Endothelial cell of umbilical vein (primary cell): ENCODE results near the gene DNAH10. TPM values are rescaled to one million over a fixed set of nuclear protein-coding genes. Genes with fewer than 3 reads are reported as not detected.
A peak's percentile ranks its signal among the peaks of the same experiment; 100 is the strongest.

Experiments used
- BruUV-seq: library from RNA; stranded (reverse); fragments of 400-500 nt; replicated peaks from 2 replicates; lab custom pipeline; 2021; lab: Mats Ljungman, UMichigan
- CTCF ChIA-PET: fragments of 300-600, 350-600 bp; sonication (Branson Sonifier 250); formaldehyde crosslinking; loops from one replicate; lab custom pipeline; 2021; ENCODE audit warnings: antibody characterized with exemption, inconsistent platforms; lab: Charles Lee
- POLR2A ChIA-PET: fragments of 300-600, 350-600 bp; sonication (Branson Sonifier 250); formaldehyde crosslinking; loops from one replicate; lab custom pipeline; 2021; ENCODE audit warnings: antibody characterized with exemption, inconsistent platforms; lab: Charles Lee
- DNase-seq: peaks from one replicate; pipeline ENCODE4 v3.0.0-alpha.2; 2011; ENCODE audit warnings: low read depth, low spot score
- FAIRE-seq: peaks from 2 replicates; lab custom pipeline; 2011; peaks lifted over from hg19 to GRCh38; lab: Jason Lieb, UNC
- H2AFZ ChIP-seq: 2 replicates; pipeline ENCODE4 v1.6.0; 2012; ENCODE audit warnings: low read depth, low read length, control low read depth, inconsistent platforms
- H3K27ac ChIP-seq: 2 replicates; pipeline ENCODE4 v1.5.1; 2011; ENCODE audit warnings: low read depth, mild to moderate bottlenecking, control low read depth, low read length, moderate library complexity; ENCODE audit not compliant: insufficient read depth
- H3K27me3 ChIP-seq, 2 experiments: 2 replicates each; pipeline versions ENCODE4 v1.6.0 to v1.6.1; 2011; ENCODE audit warnings: low read length in 2 of 2, mixed read lengths in 1 of 2; ENCODE audit not compliant: control insufficient read depth in 2 of 2, insufficient read depth in 2 of 2
- H3K36me3 ChIP-seq, 2 experiments: 2 replicates in 1 of 2; 3 replicates in 1 of 2; pipeline ENCODE4 v1.5.1; 2011; ENCODE audit warnings: low read length in 2 of 2, mild to moderate bottlenecking in 1 of 2, moderate library complexity in 1 of 2; ENCODE audit not compliant: control insufficient read depth in 2 of 2, insufficient read depth in 2 of 2; ENCODE audit errors: extremely low read depth in 1 of 2
- H3K4me1 ChIP-seq: 3 replicates; pipeline ENCODE4 v1.5.1; 2011; ENCODE audit warnings: mild to moderate bottlenecking, low read length; ENCODE audit not compliant: control insufficient read depth, insufficient read depth; ENCODE audit errors: extremely low read depth
- H3K4me2 ChIP-seq: 2 replicates; pipeline ENCODE4 v1.6.1; 2011; ENCODE audit warnings: low read length, control low read depth, mixed read lengths; ENCODE audit not compliant: insufficient read depth
- H3K4me3 ChIP-seq, 3 experiments: fragments of 200-600 bp in 1 of 3; sonication (generic), shearing (Covaris generic) in 1 of 3; replicated peaks in 1 of 3; 2 replicates each; pipeline ENCODE4 v1.5.1; 2011 to 2016; ENCODE audit warnings: control low read depth in 3 of 3, low read length in 3 of 3, mild to moderate bottlenecking in 2 of 3, inconsistent platforms in 1 of 3, low read depth in 1 of 3, moderate library complexity in 1 of 3; ENCODE audit not compliant: insufficient read depth in 1 of 3
- H3K79me2 ChIP-seq: 2 replicates; pipeline ENCODE4 v1.6.0; 2012; ENCODE audit warnings: low read length, inconsistent platforms; ENCODE audit not compliant: control insufficient read depth, insufficient read depth
- H3K9ac ChIP-seq: replicated peaks from 2 replicates; pipeline ENCODE3; 2011; ENCODE audit warnings: low read length, control low read depth; ENCODE audit not compliant: insufficient read depth; ENCODE audit errors: extremely low read depth
- H3K9me1 ChIP-seq: replicated peaks from 3 replicates; pipeline ENCODE4 v1.6.0; 2011; ENCODE audit warnings: mild to moderate bottlenecking, low read length; ENCODE audit not compliant: control insufficient read depth, insufficient read depth; ENCODE audit errors: extremely low read depth
- H3K9me3 ChIP-seq: replicated peaks from 2 replicates; pipeline ENCODE4 v1.5.1; 2012; ENCODE audit warnings: low read length, inconsistent platforms; ENCODE audit not compliant: control insufficient read depth, insufficient read depth
- H4K20me1 ChIP-seq: replicated peaks from 2 replicates; pipeline ENCODE3; 2011; ENCODE audit warnings: mild to moderate bottlenecking, low read length; ENCODE audit not compliant: control insufficient read depth, insufficient read depth; ENCODE audit errors: extremely low read depth
- CTCF ChIP-seq, 2 donors: IDR thresholded peaks; 1 replicate in 1 of 2; 2 replicates in 1 of 2; pipeline ENCODE4 v1.5.1; 2011; ENCODE audit warnings: low read length in 2 of 2, mild to moderate bottlenecking in 2 of 2, moderate library complexity in 2 of 2, control low read depth in 1 of 2, inconsistent platforms in 1 of 2, low read depth in 1 of 2; ENCODE audit not compliant: insufficient read depth in 1 of 2; ENCODE audit errors: extremely low read depth in 1 of 2
- EZH2 ChIP-seq: IDR thresholded peaks from 2 replicates; pipeline ENCODE4 v1.6.1; 2012; ENCODE audit warnings: borderline replicate concordance, low read depth, mild to moderate bottlenecking, moderate library complexity, low read length, inconsistent platforms; ENCODE audit not compliant: severe bottlenecking
- FOS ChIP-seq: IDR thresholded peaks from 2 replicates; pipeline ENCODE4 v1.6.1; 2011; ENCODE audit warnings: mild to moderate bottlenecking, low read length, moderate library complexity, borderline replicate concordance; ENCODE audit not compliant: insufficient read depth
- GATA2 ChIP-seq: IDR thresholded peaks from 2 replicates; pipeline ENCODE4 v1.7.0; 2011; ENCODE audit warnings: low read depth, mild to moderate bottlenecking, moderate library complexity, mixed read lengths, low read length; ENCODE audit not compliant: insufficient read length, insufficient read depth
- JUN ChIP-seq: IDR thresholded peaks from 2 replicates; pipeline ENCODE4 v1.6.1; 2011; ENCODE audit warnings: borderline replicate concordance, low read depth; ENCODE audit not compliant: insufficient read length, insufficient read depth
- MAX ChIP-seq: IDR thresholded peaks from 2 replicates; pipeline ENCODE4 v1.6.1; 2011; ENCODE audit not compliant: insufficient read depth, insufficient read length
- MYC ChIP-seq: IDR thresholded peaks from one replicate; pipeline ENCODE4 v1.6.1; 2011; ENCODE audit warnings: mild to moderate bottlenecking, low read depth, low read length
- POLR2A ChIP-seq: IDR thresholded peaks from 2 replicates; pipeline ENCODE4 v1.6.1; 2012; ENCODE audit warnings: low read depth, mild to moderate bottlenecking, control low read depth, low read length
- POLR2AphosphoS5 ChIP-seq: IDR thresholded peaks from 2 replicates; pipeline ENCODE4 v1.6.1; 2012; ENCODE audit warnings: low read depth, mild to moderate bottlenecking, control low read depth, low read length, moderate library complexity; ENCODE audit not compliant: insufficient read depth
- dilution Hi-C: fragments of 300-500 bp; cut with MboI; formaldehyde crosslinking; loops from one replicate; pipeline ENCODE4 v1.15.0; 2019; ENCODE audit warnings: low sequenced_read_pairs; ENCODE audit not compliant: extremely low pct_ligation_motif_present
- intact Hi-C: fragments of 100-400 bp; cut with micrococcal nuclease; formaldehyde crosslinking; loops from one replicate; pipeline ENCODE4 v1.10.0; 2022
- polyA plus RNA-seq, 4 experiments: library from polyadenylated mRNA; depleted of rRNA in 3 of 4; stranded (reverse) in 3 of 4; unstranded in 1 of 4; fragments of >200 nt; gene quantifications; 2 replicates each; pipeline versions ENCODE4 v1.2.1 to v1.2.3, GENCODE V29; 2011 to 2012; ENCODE audit warnings: missing spikeins in 1 of 4
- total RNA-seq: library from RNA; stranded (reverse); gene quantifications from 2 replicates; pipeline ENCODE4 v1.2.3, GENCODE V29; 2021

Gene DNAH10
- total and polyA plus RNA-seq, 2 donors (not counting 3 experiments of a cell fraction or from before 2014, with no cell fraction given) = 0.04 to 0.31 TPM

- no peak for FAIRE-seq
- no peak overlapping the region for H3K27ac ChIP-seq
- POLR2A ChIA-PET = no interaction called here
- CTCF ChIA-PET = interaction anchor here (1.1 to 1.3 kb wide), 4 partner anchors 104 to 231 kb away, joined by 3 to 15 read pairs (median 3); no protein-coding TSS in a partner anchor
- BruUV-seq = no TSS peak
- H3K4me3 ChIP-seq = no peak overlapping the region
- H3K27me3 ChIP-seq = no peaks in the 10 kb centered on the region
- no peaks in the 10 kb centered on the region for H4K20me1 ChIP-seq
- no peak overlapping the region for H3K4me2 ChIP-seq
- H3K9ac ChIP-seq = no peak overlapping the region
- H3K4me1 ChIP-seq = no peaks in the 10 kb centered on the region
- H3K9me1 ChIP-seq = no peaks in the 10 kb centered on the region
- H3K79me2 ChIP-seq = no peaks in the 10 kb centered on the region
- dilution Hi-C loops = no loop called here
- no peak for TF ChIP-seq JUN
- TF ChIP-seq CTCF (IDR thresholded peaks at IDR 0.05; ENCODE audit: extremely low read depth in 1 of 2, insufficient read depth in 1 of 2, low read depth in 1 of 2, low read length in 2 of 2) = peak in 1 of 2 donors; percentile 25
- H2AFZ ChIP-seq = no peak overlapping the region
- peak; percentile 7 for DNase-seq
- H3K9me3 ChIP-seq = no peaks in the 10 kb centered on the region
- intact Hi-C loops = loop anchor here (5.0 kb wide), 1 partner anchor 181 kb away; no protein-coding TSS in a partner anchor
- H3K36me3 ChIP-seq = no peaks in the 10 kb centered on the region
These were observed 39.6 kb downstream of the DNAH10 start for GRCh38 chr12:123801573-123802178.

GRCh38 chr12:123805173-123805572 lies 43.1 kb downstream of the DNAH10 start:
- POLR2A ChIA-PET = no interaction called here
- H3K79me2 ChIP-seq = no peaks in the 10 kb centered on the region
- H3K9ac ChIP-seq = no peak overlapping the region
- CTCF ChIA-PET = interaction anchor here (1.1 kb wide), 2 partner anchors 9 to 99 kb away, joined by 3 read pairs; no protein-coding TSS in a partner anchor
- peaks cover 1 to 8% of the 10 kb centered on the region in 2 experiments for H3K27me3 ChIP-seq
- no peaks in the 10 kb centered on the region for H4K20me1 ChIP-seq
- FAIRE-seq = no peak
- no peak overlapping the region for H2AFZ ChIP-seq
- H3K4me3 ChIP-seq = no peak overlapping the region
- H3K9me3 ChIP-seq = no peaks in the 10 kb centered on the region
- H3K4me1 ChIP-seq = no peaks in the 10 kb centered on the region
- TF ChIP-seq POLR2AphosphoS5 (no peak), GATA2 (no peak), EZH2 (no peak), MYC (no peak), JUN (no peak), FOS (no peak), POLR2A (no peak), CTCF (IDR thresholded peaks at IDR 0.05; ENCODE audit: extremely low read depth in 1 of 2, insufficient read depth in 1 of 2, low read depth in 1 of 2, low read length in 2 of 2) (no peak), MAX (no peak)
- H3K4me2 ChIP-seq = no peak overlapping the region
- H3K9me1 ChIP-seq = no peaks in the 10 kb centered on the region
- no peak overlapping the region for H3K27ac ChIP-seq
- intact Hi-C loops = no loop called here
- no peak for DNase-seq
- dilution Hi-C loops = no loop called here
- no peaks in the 10 kb centered on the region for H3K36me3 ChIP-seq
- no TSS peak for BruUV-seq
